ENCODE results near the gene REEP1.

DNA sequence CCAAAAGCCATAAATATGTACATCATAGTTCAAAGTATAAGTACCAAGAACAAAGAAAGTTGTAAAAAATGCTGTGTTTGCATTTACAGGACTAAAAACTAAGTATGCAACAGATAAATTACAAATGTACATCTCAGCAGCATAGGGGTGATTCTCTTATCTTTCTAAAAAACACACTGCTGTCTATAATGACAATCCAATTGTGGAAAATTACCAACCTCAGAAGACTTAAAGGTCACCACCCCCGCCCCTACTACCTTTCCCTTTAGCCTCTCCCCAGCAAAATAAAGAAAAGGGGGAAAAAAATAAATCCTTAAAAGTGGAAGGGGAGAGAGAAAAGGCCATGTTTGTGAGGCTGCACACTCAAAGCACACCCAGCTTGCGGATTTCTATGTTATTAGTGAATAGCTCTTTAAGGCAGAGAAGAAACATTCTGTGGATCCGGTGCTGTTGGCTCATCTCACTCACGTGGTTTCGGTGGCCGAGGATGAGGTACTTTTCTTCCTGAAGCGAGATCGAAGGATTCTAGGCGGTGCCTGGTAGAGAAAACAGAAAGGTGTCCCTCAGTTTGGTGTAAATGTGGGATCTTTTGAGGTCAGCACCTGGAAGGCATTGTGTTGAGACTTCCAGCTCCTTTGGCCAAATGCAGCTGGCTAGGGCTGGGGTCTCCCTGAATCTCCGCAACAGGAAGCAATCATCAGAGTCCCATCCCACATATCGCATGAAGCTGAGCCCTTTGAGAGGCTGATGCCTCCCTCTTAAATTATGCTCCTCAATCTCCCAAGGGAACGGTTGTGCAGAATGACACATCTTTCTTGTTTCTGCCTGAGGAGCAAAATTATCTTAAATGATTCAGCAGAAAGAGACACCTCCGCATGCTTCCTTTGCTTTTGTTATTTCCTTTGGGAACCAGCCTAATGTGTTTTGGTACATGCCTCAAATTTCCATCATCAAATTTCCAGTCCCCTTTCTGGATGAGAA lies 120.6 kb downstream of the REEP1 start:
- no peak for TF ChIP-seq SMC3 (IDR thresholded peaks at IDR 0.05; ENCODE audit: low read length)
- TF ChIP-seq ZNF629 (CRISPR knock-in tag; conservative IDR thresholded peaks at IDR 0.05) = no peak
- no peak for TF ChIP-seq ISX (CRISPR knock-in tag; conservative IDR thresholded peaks at IDR 0.05)
- TF ChIP-seq, protein P1, sequence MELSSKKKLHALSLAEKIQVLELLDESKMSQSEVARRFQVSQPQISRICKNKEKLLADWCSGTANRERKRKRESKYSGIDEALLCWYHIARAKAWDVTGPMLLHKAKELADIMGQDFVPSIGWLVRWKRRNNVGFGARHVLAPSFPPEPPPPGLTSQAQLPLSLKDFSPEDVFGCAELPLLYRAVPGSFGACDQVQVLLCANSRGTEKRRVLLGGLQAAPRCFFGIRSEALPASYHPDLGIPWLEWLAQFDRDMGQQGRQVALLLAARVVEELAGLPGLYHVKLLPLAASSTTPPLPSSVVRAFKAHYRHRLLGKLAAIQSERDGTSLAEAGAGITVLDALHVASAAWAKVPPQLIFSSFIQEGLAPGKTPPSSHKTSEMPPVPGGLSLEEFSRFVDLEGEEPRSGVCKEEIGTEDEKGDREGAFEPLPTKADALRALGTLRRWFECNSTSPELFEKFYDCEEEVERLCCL (CRISPR knock-in tag; IDR thresholded peaks at IDR 0.05; ENCODE audit: borderline replicate concordance) = no peak
- no peak for TF ChIP-seq KMT2B (CRISPR knock-in tag; IDR thresholded peaks at IDR 0.05)
- TF ChIP-seq ZNF3 (CRISPR knock-in tag; IDR thresholded peaks at IDR 0.05) = no peak
- no peak for TF ChIP-seq SP1 (IDR thresholded peaks at IDR 0.05)
- TF ChIP-seq SP1 (CRISPR knock-in tag; IDR thresholded peaks at IDR 0.05) = no peak
